Neural cell (in vitro differentiated cells): Measurements from ENCODE around the gene CLDN20.

ENCODE experiments used
- EP300 ChIP-seq: fragments of 450-650 bp; conservative IDR thresholded peaks from 2 replicates; pipeline ENCODE4 v1.6.1; 2014; ENCODE audit warnings: antibody characterized with exemption, mild to moderate bottlenecking, moderate library complexity; ENCODE audit not compliant: poor library complexity, severe bottlenecking
- EZH2 ChIP-seq: fragments of 200-600, 300-800 bp; shearing (Covaris generic), sonication (generic); IDR thresholded peaks from 2 replicates; pipeline ENCODE4 v1.6.1; 2014; ENCODE audit warnings: antibody characterized with exemption, low read length, borderline replicate concordance, mild to moderate bottlenecking; ENCODE audit not compliant: insufficient read depth, poor library complexity, severe bottlenecking
- MXI1 ChIP-seq: fragments of 450-650 bp; conservative IDR thresholded peaks from 2 replicates; pipeline ENCODE4 v1.6.1; 2014; ENCODE audit warnings: antibody characterized with exemption, mild to moderate bottlenecking; ENCODE audit not compliant: poor library complexity, severe bottlenecking
- POLR2AphosphoS5 ChIP-seq: IDR thresholded peaks from 2 replicates; pipeline ENCODE4 v1.6.1; 2012
- RAD21 ChIP-seq: fragments of 450-650 bp; conservative IDR thresholded peaks from 2 replicates; pipeline ENCODE4 v1.6.1; 2014; ENCODE audit warnings: antibody characterized with exemption, mild to moderate bottlenecking, moderate library complexity
- TF ChIP-seq, protein P1 (sequence below): fragments of 450-650 bp; IDR thresholded peaks from 2 replicates; pipeline ENCODE4 v1.5.1; 2014; ENCODE audit warnings: antibody characterized with exemption, mild to moderate bottlenecking, moderate library complexity; ENCODE audit not compliant: poor library complexity, severe bottlenecking
- TF ChIP-seq, protein P2 (sequence below): IDR thresholded peaks from 2 replicates; pipeline ENCODE4 v1.6.1; 2012; ENCODE audit warnings: borderline replicate concordance

GRCh38 chr6:155314092-155314772 is 50.4 kb downstream of the CLDN20 start, which contains the start of gene TFB1M:
- TF ChIP-seq EP300 (no peak), EZH2 (no peak), RAD21 (peak; percentile 37), POLR2AphosphoS5 (peak; percentile 93), MXI1 (peak; percentile 87)
- TF ChIP-seq, protein P1, sequence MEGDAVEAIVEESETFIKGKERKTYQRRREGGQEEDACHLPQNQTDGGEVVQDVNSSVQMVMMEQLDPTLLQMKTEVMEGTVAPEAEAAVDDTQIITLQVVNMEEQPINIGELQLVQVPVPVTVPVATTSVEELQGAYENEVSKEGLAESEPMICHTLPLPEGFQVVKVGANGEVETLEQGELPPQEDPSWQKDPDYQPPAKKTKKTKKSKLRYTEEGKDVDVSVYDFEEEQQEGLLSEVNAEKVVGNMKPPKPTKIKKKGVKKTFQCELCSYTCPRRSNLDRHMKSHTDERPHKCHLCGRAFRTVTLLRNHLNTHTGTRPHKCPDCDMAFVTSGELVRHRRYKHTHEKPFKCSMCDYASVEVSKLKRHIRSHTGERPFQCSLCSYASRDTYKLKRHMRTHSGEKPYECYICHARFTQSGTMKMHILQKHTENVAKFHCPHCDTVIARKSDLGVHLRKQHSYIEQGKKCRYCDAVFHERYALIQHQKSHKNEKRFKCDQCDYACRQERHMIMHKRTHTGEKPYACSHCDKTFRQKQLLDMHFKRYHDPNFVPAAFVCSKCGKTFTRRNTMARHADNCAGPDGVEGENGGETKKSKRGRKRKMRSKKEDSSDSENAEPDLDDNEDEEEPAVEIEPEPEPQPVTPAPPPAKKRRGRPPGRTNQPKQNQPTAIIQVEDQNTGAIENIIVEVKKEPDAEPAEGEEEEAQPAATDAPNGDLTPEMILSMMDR, result no peak
- TF ChIP-seq, protein P2, sequence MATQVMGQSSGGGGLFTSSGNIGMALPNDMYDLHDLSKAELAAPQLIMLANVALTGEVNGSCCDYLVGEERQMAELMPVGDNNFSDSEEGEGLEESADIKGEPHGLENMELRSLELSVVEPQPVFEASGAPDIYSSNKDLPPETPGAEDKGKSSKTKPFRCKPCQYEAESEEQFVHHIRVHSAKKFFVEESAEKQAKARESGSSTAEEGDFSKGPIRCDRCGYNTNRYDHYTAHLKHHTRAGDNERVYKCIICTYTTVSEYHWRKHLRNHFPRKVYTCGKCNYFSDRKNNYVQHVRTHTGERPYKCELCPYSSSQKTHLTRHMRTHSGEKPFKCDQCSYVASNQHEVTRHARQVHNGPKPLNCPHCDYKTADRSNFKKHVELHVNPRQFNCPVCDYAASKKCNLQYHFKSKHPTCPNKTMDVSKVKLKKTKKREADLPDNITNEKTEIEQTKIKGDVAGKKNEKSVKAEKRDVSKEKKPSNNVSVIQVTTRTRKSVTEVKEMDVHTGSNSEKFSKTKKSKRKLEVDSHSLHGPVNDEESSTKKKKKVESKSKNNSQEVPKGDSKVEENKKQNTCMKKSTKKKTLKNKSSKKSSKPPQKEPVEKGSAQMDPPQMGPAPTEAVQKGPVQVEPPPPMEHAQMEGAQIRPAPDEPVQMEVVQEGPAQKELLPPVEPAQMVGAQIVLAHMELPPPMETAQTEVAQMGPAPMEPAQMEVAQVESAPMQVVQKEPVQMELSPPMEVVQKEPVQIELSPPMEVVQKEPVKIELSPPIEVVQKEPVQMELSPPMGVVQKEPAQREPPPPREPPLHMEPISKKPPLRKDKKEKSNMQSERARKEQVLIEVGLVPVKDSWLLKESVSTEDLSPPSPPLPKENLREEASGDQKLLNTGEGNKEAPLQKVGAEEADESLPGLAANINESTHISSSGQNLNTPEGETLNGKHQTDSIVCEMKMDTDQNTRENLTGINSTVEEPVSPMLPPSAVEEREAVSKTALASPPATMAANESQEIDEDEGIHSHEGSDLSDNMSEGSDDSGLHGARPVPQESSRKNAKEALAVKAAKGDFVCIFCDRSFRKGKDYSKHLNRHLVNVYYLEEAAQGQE, result peak; percentile 44
